UCSD-AML1 (cell line): ENCODE results near the gene TMCO6.
"Not testable (repeated sequence)": the region's sequence is repeated elsewhere in the genome, so short reads cannot be mapped to it uniquely, and the experiment has no call there.

Experiments
- DNase-seq: peaks from one replicate; lab custom pipeline; 2025; ENCODE audit not compliant: unreplicated experiment; lab: John Stamatoyannopoulos, UW

TMCO6 gene

GRCh38 chr5:140630292-140631035 is 8.8 kb upstream of the TMCO6 start:
- no peak for DNase-seq

- DNase-seq = no peak
Measured at GRCh38 chr5:140631036-140631417, 8.2 kb upstream of the TMCO6 start.

GRCh38 chr5:140631831-140632365 is 7.4 kb upstream of the TMCO6 start:
- no peak for DNase-seq

- peak; percentile 64 for DNase-seq
Measured at GRCh38 chr5:140632366-140633020, 6.8 kb upstream of the TMCO6 start.

- peak; percentile 64 for DNase-seq
Measured at GRCh38 chr5:140633021-140633471, 6.2 kb upstream of the TMCO6 start, which contains the start of gene CD14. Gene CD14 (minus strand): TSS chr5:140633175. CDS start chr5:140633071, 104 bp downstream.

GRCh38 chr5:140633501-140633900 is 5.8 kb upstream of the TMCO6 start:
- DNase-seq = no peak

- no peak for DNase-seq
Measured at GRCh38 chr5:140634103-140634502, 5.1 kb upstream of the TMCO6 start.

- no peak for DNase-seq
Measured at GRCh38 chr5:140635291-140636257, 3.7 kb upstream of the TMCO6 start.

GRCh38 chr5:140637371-140638100 is 1.7 kb upstream of the TMCO6 start:
- DNase-seq = no peak

- DNase-seq = not testable (repeated sequence)
Measured at GRCh38 chr5:140638898-140639147, 428 bp upstream of the TMCO6 start.

- DNase-seq = no peak
Measured at GRCh38 chr5:140641716-140642115, 2.5 kb downstream of the TMCO6 start.

GRCh38 chr5:140642718-140643117 is 3.5 kb downstream of the TMCO6 start:
- DNase-seq = no peak

GRCh38 chr5:140647042-140647419 is 7.8 kb downstream of the TMCO6 start:
- no peak for DNase-seq

- DNase-seq = no peak
Measured at GRCh38 chr5:140658870-140659269, 19.6 kb downstream of the TMCO6 start.

- DNase-seq = not testable (repeated sequence)
Measured at GRCh38 chr5:140660371-140660770, 21.1 kb downstream of the TMCO6 start.

- no peak for DNase-seq
Measured at GRCh38 chr5:140664030-140664358, 24.7 kb downstream of the TMCO6 start.

- peak; percentile 96 for DNase-seq
Measured at GRCh38 chr5:140664359-140665119, 25.3 kb downstream of the TMCO6 start, which contains the start of gene WDR55. Gene WDR55 (plus strand): TSS chr5:140664904. CDS start chr5:140664913, 9 bp downstream.

- DNase-seq = not testable (repeated sequence)
Measured at GRCh38 chr5:140671035-140671434, 31.8 kb downstream of the TMCO6 start.

GRCh38 chr5:140671472-140672125 is 32.3 kb downstream of the TMCO6 start:
- no peak for DNase-seq
